ENCODE results near the gene REEP3. TPM values are rescaled to one million over a fixed set of nuclear protein-coding genes. Genes with fewer than 3 reads are reported as not detected.

REEP3 gene
- total RNA-seq, 1 experiment from 2014 or later, result 94.7 TPM

DNA sequence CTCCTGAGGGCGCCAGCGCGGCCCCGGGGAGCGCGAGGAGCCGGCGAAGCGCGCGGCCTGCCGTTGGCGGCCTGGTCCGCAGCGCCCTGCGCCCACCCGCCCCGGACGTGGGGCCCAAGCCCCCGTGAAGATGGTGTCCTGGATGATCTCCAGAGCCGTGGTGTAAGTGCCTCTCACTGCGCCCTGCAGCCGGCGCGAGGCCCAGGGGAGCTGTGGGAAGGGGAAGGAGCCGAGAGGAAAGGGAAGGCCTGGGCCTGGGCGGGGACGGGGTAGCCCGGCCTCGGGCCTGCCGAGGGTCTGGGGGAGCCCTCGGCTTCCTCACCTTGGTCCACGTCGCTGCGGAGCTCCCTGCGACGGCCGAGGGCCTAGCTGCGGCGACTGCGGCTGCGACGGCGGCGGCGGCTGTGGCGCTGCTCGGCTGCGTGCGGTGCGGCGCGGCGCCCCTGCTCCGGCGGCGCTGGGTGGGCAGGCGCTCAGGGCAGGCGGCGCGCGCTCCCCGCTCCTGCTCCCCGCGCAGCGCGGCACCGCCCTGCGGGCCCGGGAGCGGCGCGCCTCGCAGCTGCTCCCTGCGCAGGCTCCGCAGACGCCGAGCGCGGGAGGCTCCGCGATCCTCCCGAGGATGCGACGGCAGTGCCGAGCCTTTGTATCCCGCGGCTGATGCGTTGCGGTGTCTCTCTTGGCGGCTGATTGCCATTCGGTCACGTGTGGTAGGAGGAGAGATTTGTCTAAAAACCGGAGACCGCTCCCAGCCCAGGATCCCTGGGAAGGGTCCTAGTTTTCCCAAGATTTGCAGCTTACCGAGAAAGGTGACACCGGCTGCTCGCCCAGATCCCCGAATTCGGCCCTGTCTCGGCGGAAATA lies 445 bp downstream of the REEP3 start:
- CTCF ChIA-PET, result interaction anchor here (1.3 to 1.6 kb wide), 3 partner anchors 107 to 257 kb away, joined by 5 to 8 read pairs (median 5); no protein-coding TSS in a partner anchor
- BruUV-seq (replicated peaks), result no TSS peak
- intact Hi-C loops (cut with micrococcal nuclease; ENCODE audit: unreplicated experiment), result loop anchor here (5.0 kb wide), 2 partner anchors 106 to 254 kb away; no protein-coding TSS in a partner anchor
- Mint-ChIP-seq H3K36me3 (ENCODE audit: insufficient read depth, unreplicated experiment) (peaks cover 50% of the 10 kb centered on the region), H3K27ac (ENCODE audit: unreplicated experiment) (peak overlapping the region; percentile 86), H3K9me3 (ENCODE audit: low read depth, unreplicated experiment) (no peaks in the 10 kb centered on the region), H3K4me3 (ENCODE audit: low read depth, unreplicated experiment) (peak overlapping the region; percentile 76), H3K27me3 (ENCODE audit: unreplicated experiment) (no peaks in the 10 kb centered on the region), H3K4me1 (ENCODE audit: low read depth, unreplicated experiment) (peaks cover 50% of the 10 kb centered on the region)
- peak; percentile 66 for DNase-seq
- TF ChIP-seq, protein P1, sequence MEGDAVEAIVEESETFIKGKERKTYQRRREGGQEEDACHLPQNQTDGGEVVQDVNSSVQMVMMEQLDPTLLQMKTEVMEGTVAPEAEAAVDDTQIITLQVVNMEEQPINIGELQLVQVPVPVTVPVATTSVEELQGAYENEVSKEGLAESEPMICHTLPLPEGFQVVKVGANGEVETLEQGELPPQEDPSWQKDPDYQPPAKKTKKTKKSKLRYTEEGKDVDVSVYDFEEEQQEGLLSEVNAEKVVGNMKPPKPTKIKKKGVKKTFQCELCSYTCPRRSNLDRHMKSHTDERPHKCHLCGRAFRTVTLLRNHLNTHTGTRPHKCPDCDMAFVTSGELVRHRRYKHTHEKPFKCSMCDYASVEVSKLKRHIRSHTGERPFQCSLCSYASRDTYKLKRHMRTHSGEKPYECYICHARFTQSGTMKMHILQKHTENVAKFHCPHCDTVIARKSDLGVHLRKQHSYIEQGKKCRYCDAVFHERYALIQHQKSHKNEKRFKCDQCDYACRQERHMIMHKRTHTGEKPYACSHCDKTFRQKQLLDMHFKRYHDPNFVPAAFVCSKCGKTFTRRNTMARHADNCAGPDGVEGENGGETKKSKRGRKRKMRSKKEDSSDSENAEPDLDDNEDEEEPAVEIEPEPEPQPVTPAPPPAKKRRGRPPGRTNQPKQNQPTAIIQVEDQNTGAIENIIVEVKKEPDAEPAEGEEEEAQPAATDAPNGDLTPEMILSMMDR (IDR thresholded peaks at IDR 0.05; ENCODE audit: unreplicated experiment), result no peak

GRCh38 chr10:63522277-63522687 lies 1.1 kb downstream of the REEP3 start:
- peak overlapping the region; percentile 76 for H3K4me3 Mint-ChIP-seq (ENCODE audit: low read depth, unreplicated experiment)
- TF ChIP-seq, protein P1 (IDR thresholded peaks at IDR 0.05; ENCODE audit: unreplicated experiment), result no peak
- no peaks in the 10 kb centered on the region for H3K9me3 Mint-ChIP-seq (ENCODE audit: low read depth, unreplicated experiment)
- TSS peak; percentile 62 for BruUV-seq (replicated peaks)
- H3K27me3 Mint-ChIP-seq (ENCODE audit: unreplicated experiment), result no peaks in the 10 kb centered on the region
- H3K4me1 Mint-ChIP-seq (ENCODE audit: low read depth, unreplicated experiment), result peaks cover 50% of the 10 kb centered on the region
- intact Hi-C loops (cut with micrococcal nuclease; ENCODE audit: unreplicated experiment), result loop anchor here (5.0 kb wide), 2 partner anchors 105 to 255 kb away; no protein-coding TSS in a partner anchor
- CTCF ChIA-PET, result interaction anchor here (0.7 to 1.7 kb wide), 5 partner anchors 15 to 257 kb away, joined by 4 to 8 read pairs (median 5); no protein-coding TSS in a partner anchor
- H3K36me3 Mint-ChIP-seq (ENCODE audit: insufficient read depth, unreplicated experiment), result peaks cover 54% of the 10 kb centered on the region
- peak overlapping the region; percentile 86 for H3K27ac Mint-ChIP-seq (ENCODE audit: unreplicated experiment)
- DNase-seq, result no peak

DNA sequence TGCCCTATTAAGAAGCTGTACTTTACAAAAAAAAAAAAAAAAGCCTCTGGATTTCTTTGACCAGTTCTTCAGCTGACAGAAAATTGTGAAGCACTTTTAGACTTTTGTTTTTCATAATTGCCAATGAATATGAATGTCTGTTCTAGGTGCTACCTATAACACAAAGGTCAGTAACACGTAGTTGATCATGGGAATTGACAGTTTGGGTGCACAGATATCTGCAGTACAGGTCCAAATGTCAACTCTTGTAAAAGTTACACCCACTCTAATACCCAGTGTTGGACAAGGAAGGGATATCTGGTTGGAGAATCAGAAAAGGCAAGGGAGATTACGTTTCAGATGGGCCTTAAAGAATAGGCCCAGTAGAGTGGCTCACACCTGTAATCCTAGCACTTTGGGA lies 1.8 kb downstream of the REEP3 start:
- peaks cover 2% of the 10 kb centered on the region for H3K9me3 Mint-ChIP-seq (ENCODE audit: low read depth, unreplicated experiment)
- no TSS peak for BruUV-seq (replicated peaks)
- intact Hi-C loops (cut with micrococcal nuclease; ENCODE audit: unreplicated experiment), result loop anchor here (5.0 kb wide), 2 partner anchors 104 to 256 kb away; no protein-coding TSS in a partner anchor
- TF ChIP-seq, protein P1 (IDR thresholded peaks at IDR 0.05; ENCODE audit: unreplicated experiment), result no peak
- peak overlapping the region; percentile 86 for H3K27ac Mint-ChIP-seq (ENCODE audit: unreplicated experiment)
- no peak for DNase-seq
- H3K36me3 Mint-ChIP-seq (ENCODE audit: insufficient read depth, unreplicated experiment), result peaks cover 59% of the 10 kb centered on the region
- peaks cover 54% of the 10 kb centered on the region for H3K4me1 Mint-ChIP-seq (ENCODE audit: low read depth, unreplicated experiment)
- no peaks in the 10 kb centered on the region for H3K27me3 Mint-ChIP-seq (ENCODE audit: unreplicated experiment)
- CTCF ChIA-PET, result interaction anchor here (0.7 to 1.7 kb wide), 5 partner anchors 15 to 258 kb away, joined by 4 to 8 read pairs (median 5); no protein-coding TSS in a partner anchor
- peak overlapping the region; percentile 76 for H3K4me3 Mint-ChIP-seq (ENCODE audit: low read depth, unreplicated experiment)

DNA sequence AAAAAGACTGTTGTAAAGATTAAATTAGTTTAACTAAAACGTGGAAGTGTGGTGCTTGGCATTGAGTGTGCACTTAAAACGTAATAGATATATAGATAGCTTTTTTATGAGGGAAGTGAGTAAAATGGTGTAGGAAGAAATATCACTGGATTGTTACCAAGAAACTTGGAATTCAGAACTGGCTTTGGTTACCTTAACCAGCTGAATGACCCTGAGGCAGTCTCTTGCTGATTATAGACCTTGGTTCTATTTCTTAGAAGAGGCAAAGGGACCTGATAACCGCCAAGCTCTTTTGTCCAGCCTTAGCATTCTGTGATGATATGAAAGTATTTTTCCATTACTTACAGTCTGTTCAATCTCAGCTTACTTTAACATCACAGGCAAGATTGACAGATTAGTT lies 3.8 kb downstream of the REEP3 start:
- DNase-seq, result no peak
- H3K27ac Mint-ChIP-seq (ENCODE audit: unreplicated experiment), result no peak overlapping the region
- no peak overlapping the region for H3K4me3 Mint-ChIP-seq (ENCODE audit: low read depth, unreplicated experiment)
- H3K4me1 Mint-ChIP-seq (ENCODE audit: low read depth, unreplicated experiment), result peaks cover 47% of the 10 kb centered on the region
- TF ChIP-seq, protein P1 (IDR thresholded peaks at IDR 0.05; ENCODE audit: unreplicated experiment), result no peak
- peaks cover 59% of the 10 kb centered on the region for H3K36me3 Mint-ChIP-seq (ENCODE audit: insufficient read depth, unreplicated experiment)
- no peaks in the 10 kb centered on the region for H3K27me3 Mint-ChIP-seq (ENCODE audit: unreplicated experiment)
- CTCF ChIA-PET, result interaction anchor here (0.7 kb wide), 1 partner anchor 31 kb away, joined by 3 read pairs; no protein-coding TSS in a partner anchor
- no TSS peak for BruUV-seq (replicated peaks)
- H3K9me3 Mint-ChIP-seq (ENCODE audit: low read depth, unreplicated experiment), result peaks cover 2% of the 10 kb centered on the region
- intact Hi-C loops (cut with micrococcal nuclease; ENCODE audit: unreplicated experiment), result no loop called here

All from Calu3 (cell line).